Peyer's patch (tissue), 4 donors: ENCODE results near the gene AP1M1. TPM values are rescaled to one million over a fixed set of nuclear protein-coding genes. Genes with fewer than 3 reads are reported as not detected.

Source experiments
- DNase-seq, 3 donors: peaks; one replicate each; pipeline ENCODE4 v3.0.0-alpha.2; 2017 to 2019
- H3K27ac ChIP-seq, 4 donors: fragments of 200-600 bp; sonication (generic); one replicate each; pipeline ENCODE4 v1.5.1; 2016 to 2019
- H3K27me3 ChIP-seq, 2 donors: fragments of 200-600 bp; sonication (generic); one replicate each; pipeline ENCODE4 v1.5.1; 2019
- H3K36me3 ChIP-seq, 3 donors: fragments of 200-600 bp; sonication (generic); one replicate each; pipeline ENCODE4 v1.5.1; 2016 to 2019
- H3K4me1 ChIP-seq, 4 donors: fragments of 200-600 bp; sonication (generic); one replicate each; pipeline ENCODE4 v1.5.1; 2016 to 2019
- H3K4me3 ChIP-seq, 4 donors: fragments of 200-600 bp; sonication (generic); 1 replicate in 3 of 4; 2 replicates in 1 of 4; pipeline ENCODE4 v1.5.1; 2016 to 2019; ENCODE audit warnings: mild to moderate bottlenecking in 1 of 4
- H3K9me3 ChIP-seq, 4 donors: fragments of 200-600 bp; sonication (generic); one replicate each; pipeline ENCODE4 v1.5.1; 2016 to 2019; ENCODE audit warnings: mild to moderate bottlenecking in 1 of 4
- CTCF ChIP-seq, 6 experiments: fragments of 450-650 bp in 4 of 6; fragments of 200-600 bp in 2 of 6; sonication (generic) in 1 of 6; IDR thresholded peaks; one replicate each; pipeline ENCODE4 v1.5.1; 2017 to 2019; ENCODE audit warnings: antibody characterized with exemption in 6 of 6, mild to moderate bottlenecking in 3 of 6, moderate library complexity in 1 of 6
- POLR2A ChIP-seq, 2 donors: fragments of 450-650 bp; IDR thresholded peaks; one replicate each; pipeline ENCODE4 v1.5.1; 2017; ENCODE audit warnings: antibody characterized with exemption in 2 of 2, mild to moderate bottlenecking in 2 of 2, moderate library complexity in 2 of 2
- total RNA-seq, 4 donors: library from RNA; depleted of rRNA; stranded (reverse); fragments of >200 nt; gene quantifications; one replicate each; pipeline ENCODE4 v1.1.0, GENCODE V29; 2016

AP1M1 gene
- total RNA-seq, 4 donors from 2014 or later: 52.7 to 83.9 (median 62.8) TPM

- Histone ChIP-seq H3K4me3 (no peak overlapping the region), H3K4me1 (no peaks in the 10 kb centered on the region), H3K9me3 (no peaks in the 10 kb centered on the region), H3K36me3 (peaks cover 0 to 84% (median 0%) of the 10 kb centered on the region in 3 donors), H3K27ac (no peak overlapping the region), H3K27me3 (no peaks in the 10 kb centered on the region)
- peak in 1 of 3 donors; percentile 42 for DNase-seq
- TF ChIP-seq CTCF (IDR thresholded peaks at IDR 0.05): no peak
- no peak for TF ChIP-seq POLR2A (IDR thresholded peaks at IDR 0.05)
Measured at GRCh38 chr19:16208847-16209665, 11.3 kb downstream of the AP1M1 start.

- H3K36me3 ChIP-seq: peaks cover 0 to 73% (median 0%) of the 10 kb centered on the region in 3 donors
- no peaks in the 10 kb centered on the region for H3K9me3 ChIP-seq
Measured at GRCh38 chr19:16210168-16210567, 12.5 kb downstream of the AP1M1 start.

GRCh38 chr19:16213076-16213475 lies 15.4 kb downstream of the AP1M1 start:
- no peaks in the 10 kb centered on the region for H3K27me3 ChIP-seq
- no peak for DNase-seq
- TF ChIP-seq POLR2A (IDR thresholded peaks at IDR 0.05) (no peak), CTCF (IDR thresholded peaks at IDR 0.05) (no peak)
- H3K9me3 ChIP-seq: no peaks in the 10 kb centered on the region
- H3K36me3 ChIP-seq: peaks cover 0 to 61% (median 0%) of the 10 kb centered on the region in 3 donors
- no peak overlapping the region for H3K4me3 ChIP-seq
- H3K27ac ChIP-seq: no peak overlapping the region
- H3K4me1 ChIP-seq: peaks cover 0 to 4% (median 0%) of the 10 kb centered on the region in 4 donors

More at GRCh38 chr19:16210168-16210567, 12.5 kb downstream of the AP1M1 start:
- no peaks in the 10 kb centered on the region for H3K27me3 ChIP-seq
- no peak overlapping the region for H3K4me3 ChIP-seq
- H3K27ac ChIP-seq: no peak overlapping the region
- DNase-seq: no peak
- no peaks in the 10 kb centered on the region for H3K4me1 ChIP-seq
- TF ChIP-seq CTCF (IDR thresholded peaks at IDR 0.05) (no peak), POLR2A (IDR thresholded peaks at IDR 0.05) (no peak)

- H3K4me1 ChIP-seq: peaks cover 0 to 4% (median 0%) of the 10 kb centered on the region in 4 donors
- no peak for TF ChIP-seq POLR2A (IDR thresholded peaks at IDR 0.05)
- no peak for TF ChIP-seq CTCF (IDR thresholded peaks at IDR 0.05)
- no peak overlapping the region for H3K27ac ChIP-seq
- H3K36me3 ChIP-seq: peaks cover 0 to 59% (median 7%) of the 10 kb centered on the region in 3 donors
- H3K4me3 ChIP-seq: no peak overlapping the region
- H3K9me3 ChIP-seq: peaks cover 0 to 20% (median 19%) of the 10 kb centered on the region in 4 donors
- no peaks in the 10 kb centered on the region for H3K27me3 ChIP-seq
- DNase-seq: peak in 1 of 3 donors; percentile 42
Measured at GRCh38 chr19:16216744-16217670, 19.3 kb downstream of the AP1M1 start.

- Histone ChIP-seq H3K27ac (no peak overlapping the region), H3K4me3 (no peak overlapping the region), H3K36me3 (peaks cover 0 to 63% (median 7%) of the 10 kb centered on the region in 3 donors), H3K27me3 (no peaks in the 10 kb centered on the region), H3K4me1 (peaks cover 0 to 4% (median 0%) of the 10 kb centered on the region in 4 donors), H3K9me3 (peaks cover 0 to 20% (median 19%) of the 10 kb centered on the region in 4 donors)
- peak in 1 of 3 donors; percentile 39 for DNase-seq
- no peak for TF ChIP-seq POLR2A (IDR thresholded peaks at IDR 0.05)
- TF ChIP-seq CTCF (IDR thresholded peaks at IDR 0.05): no peak
Measured at GRCh38 chr19:16217716-16218451, 20.2 kb downstream of the AP1M1 start.
